ENCODE data around the gene GALE.
A peak's percentile ranks its signal among the peaks of the same experiment; 100 is the strongest.

Gene GALE

DNA sequence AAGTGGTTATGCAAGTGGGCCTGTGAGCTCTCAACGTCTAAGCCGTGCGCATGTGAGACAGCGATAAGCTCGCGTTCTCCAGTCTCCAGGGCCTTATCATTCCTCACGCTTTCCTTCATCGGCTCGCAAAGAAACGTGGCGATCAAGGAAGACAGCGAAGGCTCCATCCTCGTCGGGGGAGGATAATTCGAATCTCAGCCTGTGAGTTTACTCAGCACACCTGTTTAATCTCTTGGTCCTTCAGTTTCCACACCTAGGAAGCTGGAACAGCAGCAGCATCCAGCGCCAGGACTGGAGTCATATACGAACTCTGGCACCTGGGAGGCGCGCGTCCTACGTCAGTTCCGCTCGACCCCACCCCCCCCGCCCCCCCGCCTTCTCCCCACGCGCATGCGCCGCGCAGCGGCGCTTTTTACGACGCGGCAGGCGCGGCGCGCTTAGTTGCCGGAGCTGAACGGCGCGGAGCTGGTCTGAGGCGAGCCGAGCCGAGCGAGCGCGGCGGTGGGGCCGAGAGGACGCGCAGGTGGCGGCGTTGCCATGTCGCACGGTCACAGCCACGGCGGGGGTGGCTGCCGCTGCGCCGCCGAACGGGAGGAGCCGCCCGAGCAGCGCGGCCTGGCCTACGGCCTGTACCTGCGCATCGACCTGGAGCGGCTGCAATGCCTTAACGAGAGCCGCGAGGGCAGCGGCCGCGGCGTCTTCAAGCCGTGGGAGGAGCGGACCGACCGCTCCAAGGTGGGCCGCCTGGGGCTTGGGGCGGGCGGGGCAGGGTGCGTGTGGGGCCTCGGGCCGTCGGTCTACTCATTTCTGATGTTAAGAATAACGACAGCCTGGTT lies 22.4 kb downstream of the GALE start, which contains the start of gene PITHD1:
PITHD1 (plus strand) TSS at position 440 of the 836 bp plus-strand sequence; CDS start at position 538, 98 bp downstream.
- TF ChIP-seq, protein P1, sequence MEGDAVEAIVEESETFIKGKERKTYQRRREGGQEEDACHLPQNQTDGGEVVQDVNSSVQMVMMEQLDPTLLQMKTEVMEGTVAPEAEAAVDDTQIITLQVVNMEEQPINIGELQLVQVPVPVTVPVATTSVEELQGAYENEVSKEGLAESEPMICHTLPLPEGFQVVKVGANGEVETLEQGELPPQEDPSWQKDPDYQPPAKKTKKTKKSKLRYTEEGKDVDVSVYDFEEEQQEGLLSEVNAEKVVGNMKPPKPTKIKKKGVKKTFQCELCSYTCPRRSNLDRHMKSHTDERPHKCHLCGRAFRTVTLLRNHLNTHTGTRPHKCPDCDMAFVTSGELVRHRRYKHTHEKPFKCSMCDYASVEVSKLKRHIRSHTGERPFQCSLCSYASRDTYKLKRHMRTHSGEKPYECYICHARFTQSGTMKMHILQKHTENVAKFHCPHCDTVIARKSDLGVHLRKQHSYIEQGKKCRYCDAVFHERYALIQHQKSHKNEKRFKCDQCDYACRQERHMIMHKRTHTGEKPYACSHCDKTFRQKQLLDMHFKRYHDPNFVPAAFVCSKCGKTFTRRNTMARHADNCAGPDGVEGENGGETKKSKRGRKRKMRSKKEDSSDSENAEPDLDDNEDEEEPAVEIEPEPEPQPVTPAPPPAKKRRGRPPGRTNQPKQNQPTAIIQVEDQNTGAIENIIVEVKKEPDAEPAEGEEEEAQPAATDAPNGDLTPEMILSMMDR (IDR thresholded peaks at IDR 0.05; ENCODE audit: low read depth, low read length) = no peak
- H3K4me3 ChIP-seq (replicated peaks in 1 of 2; ENCODE audit: low read depth in 2 of 2, low read length in 2 of 2) = peak within 1 kb of the TSS; percentile 73 to 87
- DNase-seq (ENCODE audit: low read depth in 2 of 2) = peak; percentile 85 to 88

DNA sequence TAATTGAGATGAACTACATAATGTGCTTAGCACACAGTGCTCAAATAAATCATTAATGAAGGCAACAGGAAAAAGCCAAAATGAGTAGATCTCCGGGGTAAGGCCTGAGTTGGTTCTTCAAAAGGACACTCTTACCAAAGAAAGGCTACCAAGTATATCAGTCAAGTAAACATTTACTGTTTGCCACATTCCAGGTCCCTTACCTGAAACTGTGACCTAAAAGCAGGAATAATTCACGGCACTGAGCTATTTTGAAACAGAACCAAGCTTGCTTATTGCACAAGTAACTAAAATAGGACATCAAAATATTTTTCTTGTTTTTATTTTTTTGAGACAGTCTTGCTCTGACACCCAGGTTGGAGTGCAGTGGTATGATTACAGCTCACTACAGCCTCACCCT lies 24.3 kb downstream of the GALE start:
- DNase-seq (ENCODE audit: low read depth in 2 of 2) = no peak
- TF ChIP-seq, protein P1 (IDR thresholded peaks at IDR 0.05; ENCODE audit: low read depth, low read length) = no peak
- H3K4me3 ChIP-seq (replicated peaks in 1 of 2; ENCODE audit: low read depth in 2 of 2, low read length in 2 of 2) = no peak overlapping the region

DNA sequence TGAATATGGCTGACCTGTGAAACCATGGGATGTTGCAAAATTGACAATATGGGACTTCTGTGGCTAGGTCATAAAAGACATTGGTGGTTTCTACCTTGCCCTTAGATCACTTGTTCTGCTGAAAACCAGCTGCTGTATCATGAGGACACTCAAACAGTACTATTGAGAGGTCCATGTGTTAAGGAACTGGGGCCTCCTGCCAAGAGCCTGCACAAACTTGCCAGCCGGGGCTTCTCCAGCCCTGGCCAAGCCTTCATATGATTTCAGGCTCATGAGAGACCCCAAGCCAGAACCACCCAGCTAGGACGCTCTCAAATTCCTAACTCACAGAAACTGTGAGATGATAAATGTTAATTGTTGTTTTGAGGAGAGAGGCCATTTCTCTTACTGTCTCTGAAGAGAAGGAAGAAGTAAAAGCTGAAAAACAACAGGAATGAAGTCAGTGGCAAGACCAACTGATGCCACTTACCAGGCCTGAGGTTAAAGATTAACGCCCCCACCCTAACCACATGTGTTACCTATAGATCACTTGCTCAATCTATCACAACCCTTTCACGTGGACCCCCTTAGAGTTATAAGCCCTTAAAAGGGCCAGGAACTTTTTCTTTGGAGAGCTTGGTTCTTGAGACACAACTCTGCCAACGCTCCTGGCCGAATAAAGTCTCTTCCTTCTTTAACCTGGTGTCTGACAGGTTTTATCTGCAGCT lies 26.2 kb downstream of the GALE start:
- H3K4me3 ChIP-seq (replicated peaks in 1 of 2; ENCODE audit: low read depth in 2 of 2, low read length in 2 of 2) = no peak overlapping the region
- TF ChIP-seq, protein P1 (IDR thresholded peaks at IDR 0.05; ENCODE audit: low read depth, low read length) = no peak
- DNase-seq (ENCODE audit: low read depth in 2 of 2) = no peak

DNA sequence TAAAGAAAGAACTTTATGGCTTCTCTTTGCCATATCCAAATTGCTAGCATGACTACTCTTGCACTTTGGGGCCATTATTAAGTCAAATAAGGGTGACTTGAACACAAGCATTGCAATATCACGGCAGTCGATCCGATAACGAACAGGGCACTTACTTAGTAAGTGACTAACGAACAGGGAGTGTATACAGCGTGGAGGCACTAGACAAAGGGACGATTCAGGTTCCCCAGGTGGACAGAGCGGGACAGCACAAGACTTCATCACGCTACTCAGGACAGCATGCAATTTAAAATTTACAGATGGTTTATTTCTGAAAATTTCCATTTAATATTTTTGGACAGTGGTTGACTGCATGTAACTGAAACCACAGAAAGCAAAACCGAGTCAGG lies 27.7 kb downstream of the GALE start:
- DNase-seq (ENCODE audit: low read depth in 2 of 2) = no peak
- no peak overlapping the region for H3K4me3 ChIP-seq (replicated peaks in 1 of 2; ENCODE audit: low read depth in 2 of 2, low read length in 2 of 2)
- TF ChIP-seq, protein P1 (IDR thresholded peaks at IDR 0.05; ENCODE audit: low read depth, low read length) = no peak

DNA sequence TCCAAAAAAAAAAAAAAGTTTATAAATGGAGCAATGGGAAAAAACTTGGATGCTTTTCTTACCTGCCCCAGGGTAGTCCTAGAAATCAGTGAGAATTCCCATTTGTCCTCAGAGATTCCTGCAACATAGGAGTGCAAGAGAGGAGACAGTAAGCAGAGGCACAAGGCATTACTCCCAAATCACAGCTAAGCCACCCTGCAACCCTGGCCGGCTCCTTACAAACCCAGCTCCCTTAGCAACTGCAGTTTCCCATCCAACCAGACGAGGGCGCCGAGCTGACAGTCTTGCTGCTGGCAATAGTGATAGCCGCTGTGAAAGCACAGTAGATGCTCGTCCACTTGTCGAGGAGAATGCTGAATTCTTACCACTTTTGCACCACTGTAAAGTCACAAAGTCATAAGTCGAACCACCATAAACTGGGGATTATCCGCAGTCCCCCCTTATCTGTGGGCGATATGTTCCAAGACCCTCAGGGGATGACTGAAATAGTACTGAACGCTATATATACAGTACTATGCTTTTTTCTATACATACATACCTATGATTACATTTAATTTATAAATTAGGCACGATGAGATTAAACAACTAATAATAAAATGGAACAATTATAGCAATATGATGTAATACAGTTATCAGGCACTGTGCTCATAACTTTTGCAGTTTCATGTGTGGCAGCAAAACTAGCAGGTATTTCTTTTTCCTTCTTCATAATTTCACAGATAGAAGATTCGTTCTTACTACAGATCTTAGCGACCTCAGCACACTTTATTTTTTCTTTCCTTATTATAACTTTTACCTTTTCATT lies 28.3 kb downstream of the GALE start:
- no peak overlapping the region for H3K4me3 ChIP-seq (replicated peaks in 1 of 2; ENCODE audit: low read depth in 2 of 2, low read length in 2 of 2)
- TF ChIP-seq, protein P1 (IDR thresholded peaks at IDR 0.05; ENCODE audit: low read depth, low read length) = peak; percentile 100
- peak; percentile 87 to 89 for DNase-seq (ENCODE audit: low read depth in 2 of 2)

DNA sequence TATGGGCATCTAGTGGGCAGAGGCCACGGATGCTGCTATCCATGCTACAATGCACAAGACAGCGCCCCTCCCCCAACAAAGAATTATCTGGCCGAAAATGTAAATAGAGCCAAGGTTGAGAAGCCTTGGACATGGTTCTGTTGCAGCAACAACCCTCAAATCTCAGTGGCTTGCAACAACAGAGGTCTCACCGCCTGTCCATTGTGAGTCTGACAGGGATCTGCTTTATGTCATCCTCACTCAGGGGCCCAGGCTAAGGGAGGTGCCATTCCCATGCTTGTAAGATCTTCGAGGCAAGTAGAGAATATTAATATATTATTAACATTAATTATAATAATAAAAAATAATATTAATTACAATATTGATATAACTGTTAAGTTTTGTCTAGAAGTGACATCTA lies 31.8 kb downstream of the GALE start:
- DNase-seq (ENCODE audit: low read depth in 2 of 2) = no peak
- TF ChIP-seq, protein P1 (IDR thresholded peaks at IDR 0.05; ENCODE audit: low read depth, low read length) = no peak
- H3K4me3 ChIP-seq (replicated peaks in 1 of 2; ENCODE audit: low read depth in 2 of 2, low read length in 2 of 2) = no peak overlapping the region
